B cell (primary cell): Measurements from ENCODE around the gene WFS1. TPM values are rescaled to one million over a fixed set of nuclear protein-coding genes. Genes with fewer than 3 reads are reported as not detected.

ENCODE experiments used
- ATAC-seq: fragments of 200-7000 bp; cut with Tn5 transposase; one replicate; pipeline ENCODE4 v1.10.0; 2021; ENCODE audit warnings: low read depth, mild to moderate bottlenecking, moderate number of reproducible peaks, moderate library complexity
- CTCF ChIA-PET: fragments of 350-600 bp; sonication (Branson Sonifier 250); formaldehyde crosslinking; loops from one replicate; lab custom pipeline; 2021; ENCODE audit warnings: antibody characterized with exemption, inconsistent platforms; lab: Charles Lee
- POLR2A ChIA-PET: fragments of 350-600 bp; sonication (Branson Sonifier 250); formaldehyde crosslinking; loops from one replicate; lab custom pipeline; 2021; ENCODE audit warnings: antibody characterized with exemption; lab: Charles Lee
- DNase-seq: peaks from one replicate; pipeline ENCODE4 v3.0.0; 2013
- H2AFZ ChIP-seq: 2 replicates; pipeline ENCODE4 v1.6.1; 2012; ENCODE audit warnings: mild to moderate bottlenecking, low read depth, low read length; ENCODE audit not compliant: insufficient read depth, poor library complexity, severe bottlenecking
- H3K27ac ChIP-seq, 2 donors: 1 replicate in 1 of 2; 2 replicates in 1 of 2; pipeline ENCODE4 v1.5.1; 2012 to 2013; ENCODE audit warnings: low read length in 2 of 2, mild to moderate bottlenecking in 2 of 2, moderate library complexity in 1 of 2
- H3K27me3 ChIP-seq, 4 experiments: fragments of 200-600 bp in 1 of 4; sonication (generic) in 1 of 4; replicated peaks in 1 of 4; 1 replicate in 2 of 4; 2 replicates in 2 of 4; pipeline versions ENCODE4 v1.6.1 to v1.7.0; 2013 to 2016; ENCODE audit warnings: low read length in 3 of 4, mild to moderate bottlenecking in 2 of 4, mixed read lengths in 1 of 4, moderate library complexity in 1 of 4; ENCODE audit not compliant: insufficient read depth in 4 of 4, control insufficient read depth in 3 of 4; ENCODE audit errors: control extremely low read depth in 1 of 4
- H3K36me3 ChIP-seq, 2 experiments: replicated peaks in 1 of 2; 1 replicate in 1 of 2; 2 replicates in 1 of 2; pipeline versions ENCODE4 v1.6.1 to v1.7.1; 2013; ENCODE audit warnings: low read length in 1 of 2; ENCODE audit not compliant: insufficient read depth in 2 of 2, control insufficient read depth in 1 of 2; ENCODE audit errors: control extremely low read depth in 1 of 2, extremely low read depth in 1 of 2
- H3K4me1 ChIP-seq, 2 donors: fragments of 200-600 bp in 1 of 2; sonication (generic) in 1 of 2; 1 replicate in 1 of 2; 2 replicates in 1 of 2; pipeline versions ENCODE4 v1.5.1 to v1.6.1; 2013 to 2017; ENCODE audit warnings: low read length in 2 of 2; ENCODE audit not compliant: control insufficient read depth in 2 of 2, insufficient read depth in 2 of 2
- H3K4me2 ChIP-seq: replicated peaks from 2 replicates; pipeline ENCODE3; 2012; ENCODE audit warnings: mild to moderate bottlenecking, low read depth, low read length; ENCODE audit not compliant: poor library complexity, severe bottlenecking
- H3K4me3 ChIP-seq, 5 experiments: fragments of 200-600 bp in 1 of 5; sonication (generic) in 1 of 5; 1 replicate in 3 of 5; 2 replicates in 2 of 5; pipeline versions ENCODE4 v1.5.1 to v1.7.0; 2011 to 2016; ENCODE audit warnings: low read length in 4 of 5, mild to moderate bottlenecking in 4 of 5, low read depth in 2 of 5, control low read depth in 1 of 5, moderate library complexity in 1 of 5; ENCODE audit not compliant: insufficient read depth in 1 of 5; ENCODE audit errors: control extremely low read depth in 1 of 5, extremely low read depth in 1 of 5
- H3K79me2 ChIP-seq: fragments of 200-600 bp; sonication (generic); one replicate; pipeline ENCODE4 v1.6.0; 2016; ENCODE audit warnings: low read length; ENCODE audit not compliant: control insufficient read depth, insufficient read depth
- H3K9ac ChIP-seq: fragments of 200-600 bp; sonication (generic); 2 replicates; pipeline ENCODE4 v1.6.1; 2017; ENCODE audit warnings: mild to moderate bottlenecking, low read length, moderate library complexity
- H3K9me3 ChIP-seq, 3 donors: one replicate each; pipeline versions ENCODE4 v1.6.1 to v1.7.1; 2013; ENCODE audit warnings: low read length in 2 of 3; ENCODE audit not compliant: control insufficient read depth in 2 of 3, insufficient read depth in 1 of 3; ENCODE audit errors: control extremely low read depth in 1 of 3
- H4K20me1 ChIP-seq: 2 replicates; pipeline ENCODE4 v1.6.0; 2012; ENCODE audit warnings: mild to moderate bottlenecking, low read length; ENCODE audit not compliant: insufficient read depth, control insufficient read depth, poor library complexity, severe bottlenecking
- H3K27ac Mint-ChIP-seq: one replicate; pipeline ENCODE4 v1.8.0; 2021; ENCODE audit warnings: mixed read lengths
- H3K27me3 Mint-ChIP-seq: one replicate; pipeline ENCODE4 v1.8.0; 2021; ENCODE audit warnings: mixed read lengths
- H3K4me1 Mint-ChIP-seq: one replicate; pipeline ENCODE4 v1.8.0; 2021; ENCODE audit warnings: mixed read lengths
- H3K4me3 Mint-ChIP-seq: one replicate; pipeline ENCODE4 v1.8.0; 2021; ENCODE audit warnings: mixed read lengths
- H3K9me3 Mint-ChIP-seq: one replicate; pipeline ENCODE4 v1.8.0; 2022; ENCODE audit warnings: mixed read lengths; ENCODE audit not compliant: insufficient read depth
- EZH2 ChIP-seq: IDR thresholded peaks from 2 replicates; pipeline ENCODE4 v1.6.1; 2012; ENCODE audit warnings: borderline replicate concordance, low read depth, mild to moderate bottlenecking, moderate library complexity, low read length; ENCODE audit not compliant: insufficient read depth, poor library complexity, severe bottlenecking
- WGBS: methylation state at CpG from one replicate; pipeline ENCODE4 v1.1.5; 2013; ENCODE audit warnings: missing lambda C conversion rate; ENCODE audit not compliant: insufficient coverage; 5-methylcytosine and 5-hydroxymethylcytosine counted together
- intact Hi-C: fragments of 100-400 bp; cut with micrococcal nuclease; formaldehyde crosslinking; loops from one replicate; pipeline ENCODE4 v1.10.0; 2022
- polyA plus RNA-seq: library from polyadenylated mRNA; depleted of rRNA; stranded (reverse); fragments of >200 nt; gene quantifications from 2 replicates; pipeline ENCODE4 v1.2.3, GENCODE V29; 2012
- total RNA-seq, 2 donors: library from RNA; stranded (reverse); fragments of 120-200 nt in 1 of 2; gene quantifications; 1 replicate in 1 of 2; 2 replicates in 1 of 2; pipeline versions ENCODE4 v1.2.3 to v1.2.4, GENCODE V29; 2013 to 2022
- TF ChIP-seq, protein P1 (sequence below): fragments of 200-600 bp; IDR thresholded peaks from one replicate; pipeline ENCODE4 v1.8.0; 2022; ENCODE audit warnings: antibody characterized with exemption, mild to moderate bottlenecking

Gene WFS1
- total and polyA plus RNA-seq, 2 donors (not counting 1 experiment from before 2014, with no cell fraction given) = 5.8 to 6.7 TPM

- POLR2A ChIA-PET = no interaction called here
- H3K4me1 Mint-ChIP-seq = no peaks in the 10 kb centered on the region
These were observed 21.3 kb upstream of the WFS1 start for GRCh38 chr4:6248394-6248793.

More at GRCh38 chr4:6248394-6248793, 21.3 kb upstream of the WFS1 start:
- no peak for TF ChIP-seq EZH2
- TF ChIP-seq, protein P1, sequence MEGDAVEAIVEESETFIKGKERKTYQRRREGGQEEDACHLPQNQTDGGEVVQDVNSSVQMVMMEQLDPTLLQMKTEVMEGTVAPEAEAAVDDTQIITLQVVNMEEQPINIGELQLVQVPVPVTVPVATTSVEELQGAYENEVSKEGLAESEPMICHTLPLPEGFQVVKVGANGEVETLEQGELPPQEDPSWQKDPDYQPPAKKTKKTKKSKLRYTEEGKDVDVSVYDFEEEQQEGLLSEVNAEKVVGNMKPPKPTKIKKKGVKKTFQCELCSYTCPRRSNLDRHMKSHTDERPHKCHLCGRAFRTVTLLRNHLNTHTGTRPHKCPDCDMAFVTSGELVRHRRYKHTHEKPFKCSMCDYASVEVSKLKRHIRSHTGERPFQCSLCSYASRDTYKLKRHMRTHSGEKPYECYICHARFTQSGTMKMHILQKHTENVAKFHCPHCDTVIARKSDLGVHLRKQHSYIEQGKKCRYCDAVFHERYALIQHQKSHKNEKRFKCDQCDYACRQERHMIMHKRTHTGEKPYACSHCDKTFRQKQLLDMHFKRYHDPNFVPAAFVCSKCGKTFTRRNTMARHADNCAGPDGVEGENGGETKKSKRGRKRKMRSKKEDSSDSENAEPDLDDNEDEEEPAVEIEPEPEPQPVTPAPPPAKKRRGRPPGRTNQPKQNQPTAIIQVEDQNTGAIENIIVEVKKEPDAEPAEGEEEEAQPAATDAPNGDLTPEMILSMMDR = no peak
- Mint-ChIP-seq H3K27ac (no peak overlapping the region), H3K27me3 (peaks cover 58% of the 10 kb centered on the region), H3K9me3 (peaks cover 10% of the 10 kb centered on the region), H3K4me3 (no peak overlapping the region)
- DNase-seq (no peak), ATAC-seq (no peak)
- CTCF ChIA-PET = interaction anchor here (4.1 to 14.1 kb wide), 2 partner anchors 11 to 78 kb away, joined by 30 to 451 read pairs; no protein-coding TSS in a partner anchor
- Histone ChIP-seq H3K4me1 (peaks cover 0 to 5% of the 10 kb centered on the region in 2 donors), H3K36me3 (no peaks in the 10 kb centered on the region), H3K9me3 (peaks cover 0 to 28% (median 0%) of the 10 kb centered on the region in 3 donors), H3K79me2 (no peaks in the 10 kb centered on the region), H3K4me2 (no peak overlapping the region), H4K20me1 (no peaks in the 10 kb centered on the region), H3K27me3 (peaks cover 0 to 27% (median 10%) of the 10 kb centered on the region in 4 experiments), H3K4me3 (no peak overlapping the region), H2AFZ (no peak overlapping the region), H3K27ac (no peak overlapping the region), H3K9ac (no peak overlapping the region)
- intact Hi-C loops = no loop called here
- 85% methylated on average over 10 of the region's 10 CpGs for WGBS
